Esophagus squamous epithelium (tissue), 5 donors: ENCODE data around the gene PRR19. TPM values are rescaled to one million over a fixed set of nuclear protein-coding genes. Genes with fewer than 3 reads are reported as not detected.

ENCODE experiments used
- DNase-seq: peaks from one replicate; lab custom pipeline; 2025; lab: John Stamatoyannopoulos, UW
- H3K27ac ChIP-seq, 4 donors: fragments of 200-600 bp; sonication (generic); one replicate each; pipeline ENCODE4 v1.5.1; 2016 to 2019; ENCODE audit warnings: mild to moderate bottlenecking in 1 of 4
- H3K27me3 ChIP-seq, 4 donors: fragments of 200-600 bp; sonication (generic); 1 replicate in 3 of 4; 2 replicates in 1 of 4; pipeline versions ENCODE4 v1.5.1 to v1.6.0; 2017 to 2021; ENCODE audit warnings: antibody characterized with exemption in 1 of 4
- H3K36me3 ChIP-seq, 3 donors: fragments of 200-600 bp; sonication (generic); one replicate each; pipeline ENCODE4 v1.5.1; 2016 to 2019
- H3K4me1 ChIP-seq, 3 donors: fragments of 200-600 bp; sonication (generic); one replicate each; pipeline ENCODE4 v1.5.1; 2017 to 2019
- H3K4me3 ChIP-seq, 4 donors: fragments of 200-600 bp; sonication (generic); 1 replicate in 3 of 4; 2 replicates in 1 of 4; pipeline ENCODE4 v1.5.1; 2016 to 2019; ENCODE audit warnings: mild to moderate bottlenecking in 2 of 4, moderate library complexity in 1 of 4
- H3K9me3 ChIP-seq, 3 donors: fragments of 200-600 bp; sonication (generic); one replicate each; pipeline ENCODE4 v1.5.1; 2016 to 2019
- POLR2A ChIP-seq, 4 donors: fragments of 450-650 bp; IDR thresholded peaks; one replicate each; pipeline ENCODE4 v1.6.1; 2017; ENCODE audit warnings: antibody characterized with exemption in 4 of 4, mild to moderate bottlenecking in 4 of 4, moderate library complexity in 3 of 4
- WGBS, 2 donors: methylation state at CpG; one replicate each; pipeline ENCODE4 v1.1.5; 2018; 5-methylcytosine and 5-hydroxymethylcytosine counted together
- intact Hi-C: fragments of 100-400 bp; cut with DNase I; formaldehyde crosslinking; loops from one replicate; pipeline ENCODE4 v1.15.0; 2022
- total RNA-seq, 4 donors: library from RNA; depleted of rRNA; stranded (reverse); fragments of >200 nt; gene quantifications; one replicate each; pipeline ENCODE4 v1.1.0, GENCODE V29; 2016
- TF ChIP-seq, protein P1 (sequence below), 6 experiments: fragments of 450-650 bp in 4 of 6; fragments of 200-600 bp in 2 of 6; sonication (generic) in 2 of 6; IDR thresholded peaks; one replicate each; pipeline ENCODE4 v1.5.1; 2016 to 2019; ENCODE audit warnings: antibody characterized with exemption in 6 of 6, mild to moderate bottlenecking in 4 of 6, moderate library complexity in 4 of 6
- donor health status: DM: yes; HTN: yes; CAD: no.

PRR19 gene
- total RNA-seq, 4 donors from 2014 or later: 0.75 to 1.0 (median 0.82) TPM

DNA sequence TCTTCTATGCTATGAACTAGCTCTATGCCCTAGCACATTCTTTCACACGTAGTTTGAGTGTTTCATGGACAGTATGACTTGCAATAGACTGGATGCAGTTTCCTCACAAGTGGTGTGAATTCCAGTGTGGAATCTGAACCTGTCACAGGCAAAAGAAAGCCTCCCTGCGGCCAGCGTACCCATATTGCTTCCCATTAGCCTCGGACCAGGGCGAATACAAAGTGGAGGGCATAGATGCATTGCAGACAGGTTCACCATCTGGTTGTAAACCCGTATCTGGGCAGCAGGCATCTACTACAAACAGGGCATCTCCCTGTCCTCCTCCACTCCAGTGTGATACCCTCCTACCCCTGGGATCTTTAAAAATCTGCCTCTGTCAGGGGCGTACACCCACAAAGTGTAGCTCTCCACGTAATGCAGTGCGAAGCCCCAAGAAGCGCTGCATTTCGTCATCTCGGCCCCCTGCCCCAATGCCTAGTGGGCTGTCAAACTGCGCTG lies 34.2 kb upstream of the PRR19 start:
- 6 to 11% methylated on average over 12 to 13 of the region's 13 CpGs for WGBS, 2 donors
- Histone ChIP-seq H3K4me1 (peaks cover 22 to 41% (median 28%) of the 10 kb centered on the region in 3 donors), H3K4me3 (peak overlapping the region; percentile 61 to 98 (median 70)), H3K36me3 (peaks cover 9 to 11% (median 9%) of the 10 kb centered on the region in 3 donors), H3K27ac (peak overlapping the region; percentile 97 to 100 (median 98)), H3K27me3 (no peaks in the 10 kb centered on the region), H3K9me3 (no peaks in the 10 kb centered on the region)
- intact Hi-C loops: no loop called here
- DNase-seq: no peak
- TF ChIP-seq, protein P1, sequence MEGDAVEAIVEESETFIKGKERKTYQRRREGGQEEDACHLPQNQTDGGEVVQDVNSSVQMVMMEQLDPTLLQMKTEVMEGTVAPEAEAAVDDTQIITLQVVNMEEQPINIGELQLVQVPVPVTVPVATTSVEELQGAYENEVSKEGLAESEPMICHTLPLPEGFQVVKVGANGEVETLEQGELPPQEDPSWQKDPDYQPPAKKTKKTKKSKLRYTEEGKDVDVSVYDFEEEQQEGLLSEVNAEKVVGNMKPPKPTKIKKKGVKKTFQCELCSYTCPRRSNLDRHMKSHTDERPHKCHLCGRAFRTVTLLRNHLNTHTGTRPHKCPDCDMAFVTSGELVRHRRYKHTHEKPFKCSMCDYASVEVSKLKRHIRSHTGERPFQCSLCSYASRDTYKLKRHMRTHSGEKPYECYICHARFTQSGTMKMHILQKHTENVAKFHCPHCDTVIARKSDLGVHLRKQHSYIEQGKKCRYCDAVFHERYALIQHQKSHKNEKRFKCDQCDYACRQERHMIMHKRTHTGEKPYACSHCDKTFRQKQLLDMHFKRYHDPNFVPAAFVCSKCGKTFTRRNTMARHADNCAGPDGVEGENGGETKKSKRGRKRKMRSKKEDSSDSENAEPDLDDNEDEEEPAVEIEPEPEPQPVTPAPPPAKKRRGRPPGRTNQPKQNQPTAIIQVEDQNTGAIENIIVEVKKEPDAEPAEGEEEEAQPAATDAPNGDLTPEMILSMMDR (IDR thresholded peaks at IDR 0.05): peak in 1 of 6 experiments; percentile 10
- TF ChIP-seq POLR2A (IDR thresholded peaks at IDR 0.05): no peak

GRCh38 chr19:42268142-42268703 lies 33.7 kb upstream of the PRR19 start:
- H3K4me1 ChIP-seq: peaks cover 22 to 41% (median 28%) of the 10 kb centered on the region in 3 donors
- DNase-seq: peak; percentile 99
- H3K36me3 ChIP-seq: peaks cover 13 to 17% (median 14%) of the 10 kb centered on the region in 3 donors
- peak overlapping the region; percentile 97 to 100 (median 98) for H3K27ac ChIP-seq
- intact Hi-C loops: no loop called here
- peak overlapping the region; percentile 61 to 98 (median 70) for H3K4me3 ChIP-seq
- peak in 3 of 4 donors; percentile 59 to 96 (median 92) for TF ChIP-seq POLR2A (IDR thresholded peaks at IDR 0.05)
- TF ChIP-seq, protein P1 (IDR thresholded peaks at IDR 0.05): peak in 3 of 6 experiments; percentile 4 to 17 (median 15)
- H3K9me3 ChIP-seq: no peaks in the 10 kb centered on the region
- 0% methylated on average over 15 to 29 of the region's 46 CpGs for WGBS, 2 donors
- no peaks in the 10 kb centered on the region for H3K27me3 ChIP-seq

GRCh38 chr19:42268704-42269477 lies 33.0 kb upstream of the PRR19 start, which contains the start of gene CIC:
CIC (plus strand) TSS chr19:42269252; CDS start chr19:42271784, 2,532 bp downstream.
- peak; percentile 100 for DNase-seq
- H3K9me3 ChIP-seq: no peaks in the 10 kb centered on the region
- H3K27ac ChIP-seq: peak within 1 kb of the TSS; percentile 97 to 100 (median 98)
- peak within 1 kb of the TSS; percentile 61 to 98 (median 74) for H3K4me3 ChIP-seq
- peaks cover 19 to 23% (median 21%) of the 10 kb centered on the region in 3 donors for H3K36me3 ChIP-seq
- H3K27me3 ChIP-seq: no peaks in the 10 kb centered on the region
- TF ChIP-seq, protein P1 (IDR thresholded peaks at IDR 0.05): no peak
- TF ChIP-seq POLR2A (IDR thresholded peaks at IDR 0.05): peak in 1 of 4 donors; percentile 30
- WGBS, 2 donors: 0% methylated on average over 6 to 13 of the region's 52 CpGs
- peaks cover 22 to 45% (median 28%) of the 10 kb centered on the region in 3 donors for H3K4me1 ChIP-seq
- intact Hi-C loops: no loop called here

- no peak for DNase-seq
Measured at GRCh38 chr19:42269478-42270345, 32.2 kb upstream of the PRR19 start.

More at GRCh38 chr19:42269478-42270345, 32.2 kb upstream of the PRR19 start:
- H3K9me3 ChIP-seq: no peaks in the 10 kb centered on the region
- H3K36me3 ChIP-seq: peaks cover 23 to 32% (median 29%) of the 10 kb centered on the region in 3 donors
- TF ChIP-seq, protein P1 (IDR thresholded peaks at IDR 0.05): no peak
- no peak for TF ChIP-seq POLR2A (IDR thresholded peaks at IDR 0.05)
- intact Hi-C loops: no loop called here
- peak overlapping the region; percentile 90 to 99 (median 96) for H3K27ac ChIP-seq
- H3K4me3 ChIP-seq: peak overlapping the region; percentile 47 to 98 (median 74)
- H3K27me3 ChIP-seq: no peaks in the 10 kb centered on the region
- WGBS, 2 donors: 12 to 13% methylated on average over 9 of the region's 10 CpGs
- peaks cover 22 to 53% (median 33%) of the 10 kb centered on the region in 3 donors for H3K4me1 ChIP-seq
